ENCODE results near the gene PPHLN1.

Gene PPHLN1

GRCh38 chr12:42484996-42485395 is 159.0 kb downstream of the PPHLN1 start:
- no peak for DNase-seq

DNA sequence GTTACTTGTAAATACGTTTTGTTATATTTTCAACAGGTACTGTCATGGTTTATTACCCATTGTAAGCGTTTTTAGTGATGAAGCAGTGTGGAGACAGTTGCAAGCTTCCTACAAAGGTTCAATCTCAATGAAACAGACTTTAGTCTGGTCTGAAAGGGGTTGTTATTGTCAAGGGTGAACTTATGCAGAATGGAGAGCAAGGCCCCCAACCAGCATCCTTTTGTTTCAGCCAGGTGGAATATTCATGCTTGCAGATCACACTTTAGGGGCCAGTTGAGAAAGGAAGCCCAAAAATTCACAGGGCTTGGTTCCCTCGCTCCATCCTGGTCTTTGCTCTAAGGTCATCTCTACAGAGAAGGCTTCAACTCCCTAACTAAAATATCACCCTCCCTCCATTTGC is 159.9 kb downstream of the PPHLN1 start:
- no peak for DNase-seq

- no peak for DNase-seq
These were observed 160.4 kb downstream of the PPHLN1 start for GRCh38 chr12:42486407-42486806.

DNA sequence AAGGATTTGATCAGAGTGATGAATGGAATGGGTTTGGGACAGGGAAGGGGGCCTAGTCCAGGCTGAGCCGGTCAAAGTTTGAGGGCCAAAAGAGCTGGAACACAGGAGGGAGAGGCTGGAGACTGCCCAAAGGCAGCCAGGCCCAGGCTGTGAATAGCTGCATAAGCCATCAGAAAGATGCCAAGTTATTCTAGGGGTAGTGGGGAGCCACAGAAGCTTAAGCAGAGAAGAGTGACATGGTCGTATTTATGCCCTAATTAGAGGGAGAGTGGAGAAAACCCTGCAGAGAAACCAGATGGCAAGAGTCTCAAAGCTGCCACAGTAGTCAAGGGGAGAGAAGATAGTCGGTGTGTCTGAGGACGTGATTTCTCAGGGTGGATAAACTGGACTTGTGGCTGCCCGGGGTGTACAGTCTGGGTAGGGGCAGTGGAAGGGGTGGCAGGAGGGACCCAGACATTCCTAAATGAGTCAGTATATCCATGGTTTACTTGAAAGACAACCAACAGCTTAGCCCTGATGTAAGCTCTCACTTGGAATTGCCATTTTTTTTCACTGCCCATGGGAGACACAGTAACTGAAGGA is 164.4 kb downstream of the PPHLN1 start:
- no peak for DNase-seq

Data from activated CD8-positive, alpha-beta memory T cell treated with anti-CD3 and anti-CD28 coated beads, Interleukin-2, amount 50 U/mL, for 48 hours (primary cell).